Measurements from ENCODE around the gene C9orf152.

The C9orf152 gene

GRCh38 chr9:110161940-110162339 lies 46.0 kb downstream of the C9orf152 start:
- intact Hi-C loops (cut with DNase I; ENCODE audit: low total_unique reads) = loop anchor here (10.0 kb wide), 1 partner anchor 337 kb away; no protein-coding TSS in a partner anchor
- Histone ChIP-seq H3K27ac (no peak overlapping the region), H3K27me3 (no peaks in the 10 kb centered on the region), H3K36me3 (peaks cover 0 to 8% (median 4%) of the 10 kb centered on the region in 3 donors), H3K9me3 (no peaks in the 10 kb centered on the region), H3K4me3 (no peak overlapping the region), H3K4me1 (peaks cover 0 to 34% (median 12%) of the 10 kb centered on the region in 4 donors)
- TF ChIP-seq, protein P1, sequence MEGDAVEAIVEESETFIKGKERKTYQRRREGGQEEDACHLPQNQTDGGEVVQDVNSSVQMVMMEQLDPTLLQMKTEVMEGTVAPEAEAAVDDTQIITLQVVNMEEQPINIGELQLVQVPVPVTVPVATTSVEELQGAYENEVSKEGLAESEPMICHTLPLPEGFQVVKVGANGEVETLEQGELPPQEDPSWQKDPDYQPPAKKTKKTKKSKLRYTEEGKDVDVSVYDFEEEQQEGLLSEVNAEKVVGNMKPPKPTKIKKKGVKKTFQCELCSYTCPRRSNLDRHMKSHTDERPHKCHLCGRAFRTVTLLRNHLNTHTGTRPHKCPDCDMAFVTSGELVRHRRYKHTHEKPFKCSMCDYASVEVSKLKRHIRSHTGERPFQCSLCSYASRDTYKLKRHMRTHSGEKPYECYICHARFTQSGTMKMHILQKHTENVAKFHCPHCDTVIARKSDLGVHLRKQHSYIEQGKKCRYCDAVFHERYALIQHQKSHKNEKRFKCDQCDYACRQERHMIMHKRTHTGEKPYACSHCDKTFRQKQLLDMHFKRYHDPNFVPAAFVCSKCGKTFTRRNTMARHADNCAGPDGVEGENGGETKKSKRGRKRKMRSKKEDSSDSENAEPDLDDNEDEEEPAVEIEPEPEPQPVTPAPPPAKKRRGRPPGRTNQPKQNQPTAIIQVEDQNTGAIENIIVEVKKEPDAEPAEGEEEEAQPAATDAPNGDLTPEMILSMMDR (IDR thresholded peaks at IDR 0.05) = no peak
- no peak for DNase-seq

GRCh38 chr9:110160685-110161084 lies 47.3 kb downstream of the C9orf152 start:
- Histone ChIP-seq H3K36me3 (peaks cover 0 to 8% (median 4%) of the 10 kb centered on the region in 3 donors), H3K27ac (no peak overlapping the region), H3K4me1 (peaks cover 0 to 46% (median 19%) of the 10 kb centered on the region in 4 donors), H3K9me3 (no peaks in the 10 kb centered on the region), H3K27me3 (no peaks in the 10 kb centered on the region), H3K4me3 (no peak overlapping the region)
- TF ChIP-seq, protein P1 (IDR thresholded peaks at IDR 0.05) = no peak
- intact Hi-C loops (cut with DNase I; ENCODE audit: low total_unique reads) = loop anchor here (10.0 kb wide), 1 partner anchor 336 kb away; no protein-coding TSS in a partner anchor
- no peak for DNase-seq

DNA sequence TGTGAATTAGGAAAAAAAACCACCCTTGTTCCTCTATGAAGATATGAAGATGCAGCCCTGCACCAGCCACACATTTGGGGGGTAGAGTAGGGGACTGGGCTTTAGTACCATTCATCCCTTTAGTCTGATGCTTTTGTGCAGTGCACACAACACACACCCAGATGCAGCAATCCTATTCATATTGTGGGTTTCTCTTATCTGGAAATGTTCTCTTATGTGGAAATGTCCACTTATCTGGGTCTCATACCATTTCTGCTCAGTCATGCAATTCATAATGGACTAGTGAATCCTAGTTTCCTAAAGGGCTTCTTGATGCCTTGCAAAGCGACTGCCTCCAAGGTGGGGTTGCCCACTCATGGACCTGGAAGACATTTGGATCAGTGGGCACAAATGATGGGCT lies 47.8 kb downstream of the C9orf152 start:
- Histone ChIP-seq H3K4me1 (peaks cover 0 to 50% (median 19%) of the 10 kb centered on the region in 4 donors), H3K4me3 (no peak overlapping the region), H3K36me3 (peaks cover 0 to 8% (median 4%) of the 10 kb centered on the region in 3 donors), H3K27me3 (no peaks in the 10 kb centered on the region), H3K9me3 (no peaks in the 10 kb centered on the region), H3K27ac (no peak overlapping the region)
- TF ChIP-seq, protein P1 (IDR thresholded peaks at IDR 0.05) = no peak
- intact Hi-C loops (cut with DNase I; ENCODE audit: low total_unique reads) = loop anchor here (10.0 kb wide), 1 partner anchor 335 kb away; no protein-coding TSS in a partner anchor
- no peak for DNase-seq

- Histone ChIP-seq H3K36me3 (peaks cover 0 to 8% (median 4%) of the 10 kb centered on the region in 3 donors), H3K4me1 (peaks cover 0 to 58% (median 19%) of the 10 kb centered on the region in 4 donors), H3K27ac (no peak overlapping the region), H3K27me3 (no peaks in the 10 kb centered on the region), H3K9me3 (no peaks in the 10 kb centered on the region), H3K4me3 (no peak overlapping the region)
- no peak for DNase-seq
- intact Hi-C loops (cut with DNase I; ENCODE audit: low total_unique reads) = loop anchor here (10.0 kb wide), 2 partner anchors 57 to 103 kb away; no protein-coding TSS in a partner anchor
- TF ChIP-seq, protein P1 (IDR thresholded peaks at IDR 0.05) = no peak
Observed at GRCh38 chr9:110157823-110158664, 49.9 kb downstream of the C9orf152 start.

DNA sequence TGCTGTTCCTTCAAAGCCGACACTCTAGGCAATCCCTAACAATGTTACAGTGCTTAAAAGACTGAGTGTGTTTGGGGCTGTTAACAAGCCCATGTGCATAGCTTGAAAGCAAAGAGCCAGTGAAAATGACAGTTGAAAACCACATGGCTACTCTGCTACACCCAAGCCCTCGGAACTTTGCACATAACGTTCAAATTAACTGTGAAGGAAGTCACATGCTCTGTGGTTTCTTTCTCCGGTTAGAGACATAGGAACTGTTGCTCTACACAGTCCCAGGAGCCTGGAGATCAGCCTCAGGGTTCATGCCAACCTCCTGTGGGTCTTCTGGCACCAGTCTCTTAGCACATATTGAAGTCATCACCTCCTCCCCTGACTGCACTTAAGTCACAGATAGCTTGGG lies 51.1 kb downstream of the C9orf152 start:
- Histone ChIP-seq H3K4me3 (no peak overlapping the region), H3K36me3 (peaks cover 0 to 7% (median 4%) of the 10 kb centered on the region in 3 donors), H3K4me1 (peaks cover under 1 to 69% (median 25%) of the 10 kb centered on the region in 4 donors), H3K27me3 (no peaks in the 10 kb centered on the region), H3K27ac (no peak overlapping the region), H3K9me3 (no peaks in the 10 kb centered on the region)
- TF ChIP-seq, protein P1 (IDR thresholded peaks at IDR 0.05) = no peak
- intact Hi-C loops (cut with DNase I; ENCODE audit: low total_unique reads) = loop anchor here (10.0 kb wide), 2 partner anchors 58 to 102 kb away; no protein-coding TSS in a partner anchor
- no peak for DNase-seq
